Stimulated activated effector memory CD8-positive, alpha-beta T cell treated with anti-CD3 and anti-CD28 coated beads, Interleukin-12 subunit alpha, Interleukin-12 subunit beta, amount 100 ng/mL, for 72 hours (primary cell): Measurements from ENCODE around the gene CCDC106.

Experiments
- ATAC-seq: fragments of 150-1000 bp; cut with Tn5 transposase; 2 replicates; pipeline ENCODE4 v1.10.0; 2021
- DNase-seq, 2 donors: peaks; one replicate each; pipeline ENCODE4 v3.0.0; 2021 to 2022; ENCODE audit warnings: low spot score in 2 of 2
- H3K27ac Mint-ChIP-seq: one replicate; pipeline ENCODE4 v1.8.0; 2022; ENCODE audit warnings: mild to moderate bottlenecking, mixed read lengths
- H3K36me3 Mint-ChIP-seq: one replicate; pipeline ENCODE4 v1.8.0; 2022; ENCODE audit warnings: mild to moderate bottlenecking, mixed read lengths
- H3K4me1 Mint-ChIP-seq: one replicate; pipeline ENCODE4 v1.8.0; 2022; ENCODE audit warnings: mixed read lengths
- H3K4me3 Mint-ChIP-seq: one replicate; pipeline ENCODE4 v1.8.0; 2022; ENCODE audit warnings: mild to moderate bottlenecking, mixed read lengths
- H3K9me3 Mint-ChIP-seq: one replicate; pipeline ENCODE4 v1.8.0; 2022; ENCODE audit warnings: mixed read lengths

CCDC106 gene

DNA sequence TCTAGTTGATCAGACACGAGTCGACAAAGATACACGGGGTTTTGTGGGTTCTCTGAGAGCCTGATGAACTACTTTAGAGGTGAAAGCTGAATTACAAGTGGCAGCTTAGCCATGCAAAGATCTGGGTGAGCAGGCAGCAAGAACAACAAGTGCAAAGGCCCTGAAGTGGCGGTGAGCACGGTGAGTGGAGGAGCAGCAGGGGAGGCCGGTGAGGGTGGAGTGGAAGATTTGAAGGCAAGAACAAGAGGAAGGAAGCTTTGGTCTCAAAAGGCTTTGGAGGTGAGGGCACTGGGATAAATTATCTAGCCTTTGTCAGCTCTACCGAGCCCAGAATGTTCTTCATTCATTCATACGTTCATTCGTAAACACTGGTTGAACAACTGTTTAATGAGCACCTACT lies 41.2 kb upstream of the CCDC106 start:
- DNase-seq (no peak), ATAC-seq (no peak)
- Mint-ChIP-seq H3K4me3 (peak overlapping the region; percentile 91), H3K36me3 (peaks cover 40% of the 10 kb centered on the region), H3K27ac (peak overlapping the region; percentile 94), H3K4me1 (peaks cover 73% of the 10 kb centered on the region), H3K9me3 (no peaks in the 10 kb centered on the region)

DNA sequence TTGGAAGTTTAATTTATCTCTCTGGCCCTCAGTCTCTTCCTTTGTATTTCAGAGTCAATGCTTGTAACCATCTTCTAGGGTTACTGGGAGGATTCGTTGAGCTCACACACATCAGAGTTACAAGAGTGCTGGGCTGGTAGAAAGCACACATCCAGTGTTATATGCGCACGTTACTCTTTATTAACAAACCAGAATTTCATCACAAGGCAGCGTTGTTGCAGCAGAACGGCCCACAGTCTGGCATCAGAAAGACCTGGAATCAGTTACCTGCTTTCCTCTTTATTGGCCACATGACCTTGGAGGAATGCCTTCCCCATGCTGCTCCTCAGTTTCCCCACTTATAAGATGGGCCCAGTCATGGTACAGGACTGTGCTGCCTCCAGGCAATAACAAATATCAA lies 38.7 kb upstream of the CCDC106 start:
- H3K4me3 Mint-ChIP-seq, result no peak overlapping the region
- no peak overlapping the region for H3K27ac Mint-ChIP-seq
- no peak for DNase-seq
- no peaks in the 10 kb centered on the region for H3K9me3 Mint-ChIP-seq
- H3K4me1 Mint-ChIP-seq, result peaks cover 75% of the 10 kb centered on the region
- no peak for ATAC-seq
- H3K36me3 Mint-ChIP-seq, result peaks cover 37% of the 10 kb centered on the region

DNA sequence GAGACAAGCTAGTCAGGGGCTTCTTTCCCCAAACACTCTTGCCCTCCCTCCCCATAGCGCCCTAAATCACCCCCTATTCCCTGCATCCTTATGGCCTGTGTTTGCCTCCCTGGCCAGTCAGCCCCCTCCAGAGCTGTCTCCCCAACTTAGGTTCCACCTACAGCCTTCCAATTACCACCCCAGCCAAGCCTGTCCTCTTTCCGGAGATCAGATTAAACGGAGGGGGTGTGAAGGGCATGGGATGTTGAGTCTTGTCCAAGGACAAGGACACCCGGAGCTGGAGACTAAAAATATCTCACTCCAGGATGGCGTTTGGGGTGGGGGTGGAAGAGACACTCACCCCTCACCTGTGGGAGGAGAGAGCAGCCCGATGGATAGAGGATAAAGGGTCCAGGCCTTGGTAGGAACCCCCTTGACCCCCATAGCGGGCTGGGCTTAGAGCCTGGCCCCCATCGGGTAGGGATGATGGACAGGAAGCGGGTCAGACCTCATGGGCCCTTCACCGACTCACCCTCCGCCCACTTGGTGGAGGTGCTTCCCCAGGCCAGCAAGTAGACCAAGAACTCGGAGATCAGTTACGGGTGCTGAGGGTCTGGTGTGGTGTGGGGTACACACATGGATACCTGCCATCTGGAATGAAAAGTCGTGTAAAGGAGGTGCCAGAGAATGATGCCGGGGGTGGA lies 36.6 kb upstream of the CCDC106 start:
- no peak overlapping the region for H3K4me3 Mint-ChIP-seq
- DNase-seq, result no peak
- H3K4me1 Mint-ChIP-seq, result peaks cover 61% of the 10 kb centered on the region
- H3K36me3 Mint-ChIP-seq, result peaks cover 27% of the 10 kb centered on the region
- no peaks in the 10 kb centered on the region for H3K9me3 Mint-ChIP-seq
- ATAC-seq, result no peak
- peak overlapping the region; percentile 83 for H3K27ac Mint-ChIP-seq

DNA sequence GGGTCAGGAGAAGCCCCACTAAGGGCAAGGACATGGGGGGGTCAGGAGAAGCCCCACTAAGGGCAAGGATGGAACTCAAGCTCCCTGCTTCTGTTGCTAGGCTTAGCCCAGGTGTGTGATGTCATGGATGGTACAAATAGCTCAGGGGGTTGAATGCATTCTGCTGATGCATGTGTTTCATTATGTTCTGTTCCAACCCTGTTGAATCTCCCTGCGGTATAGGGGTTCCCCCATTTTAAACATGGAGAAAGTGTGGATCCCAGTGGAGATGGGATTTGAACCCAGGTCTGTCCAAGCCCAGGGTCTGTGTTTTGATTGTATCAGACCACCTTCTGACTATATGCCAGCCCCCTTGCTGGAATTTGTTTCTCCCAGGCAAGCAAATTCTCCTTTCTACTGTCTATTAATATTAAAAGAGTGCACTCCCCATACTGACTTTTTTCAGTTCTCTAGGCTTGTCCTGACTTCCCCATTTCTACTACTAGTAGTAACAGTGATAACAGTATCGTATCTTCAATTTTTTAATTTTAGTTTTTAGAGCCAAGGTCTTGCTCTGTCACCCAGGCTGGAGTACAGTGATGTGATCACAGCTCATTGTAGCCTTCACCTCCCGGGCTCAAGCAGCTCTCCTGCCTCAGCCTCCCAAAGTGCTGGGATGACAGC lies 35.9 kb upstream of the CCDC106 start:
- ATAC-seq (no peak), DNase-seq (no peak)
- Mint-ChIP-seq H3K4me1 (peaks cover 54% of the 10 kb centered on the region), H3K27ac (peak overlapping the region; percentile 83), H3K4me3 (no peak overlapping the region), H3K9me3 (no peaks in the 10 kb centered on the region), H3K36me3 (peaks cover 27% of the 10 kb centered on the region)

DNA sequence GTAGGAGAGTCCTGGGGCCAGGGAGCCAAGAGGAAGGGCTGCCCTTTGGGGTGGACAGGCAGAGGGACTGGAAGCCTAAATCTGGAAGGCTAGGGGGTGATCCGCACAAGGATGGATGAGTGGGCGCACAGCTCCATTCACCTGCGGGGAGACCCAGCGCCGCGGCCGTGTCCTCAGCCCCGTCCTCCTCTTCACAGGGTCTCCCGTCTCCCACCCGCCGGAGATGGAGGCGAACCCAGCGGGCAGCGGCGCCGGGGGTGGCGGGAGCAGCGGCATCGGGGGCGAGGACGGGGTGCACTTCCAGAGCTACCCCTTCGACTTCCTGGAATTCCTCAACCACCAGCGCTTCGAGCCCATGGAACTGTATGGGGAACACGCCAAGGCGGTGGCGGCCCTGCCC lies 34.6 kb upstream of the CCDC106 start:
- peak overlapping the region; percentile 83 for H3K27ac Mint-ChIP-seq
- no peak for ATAC-seq
- no peaks in the 10 kb centered on the region for H3K9me3 Mint-ChIP-seq

DNA sequence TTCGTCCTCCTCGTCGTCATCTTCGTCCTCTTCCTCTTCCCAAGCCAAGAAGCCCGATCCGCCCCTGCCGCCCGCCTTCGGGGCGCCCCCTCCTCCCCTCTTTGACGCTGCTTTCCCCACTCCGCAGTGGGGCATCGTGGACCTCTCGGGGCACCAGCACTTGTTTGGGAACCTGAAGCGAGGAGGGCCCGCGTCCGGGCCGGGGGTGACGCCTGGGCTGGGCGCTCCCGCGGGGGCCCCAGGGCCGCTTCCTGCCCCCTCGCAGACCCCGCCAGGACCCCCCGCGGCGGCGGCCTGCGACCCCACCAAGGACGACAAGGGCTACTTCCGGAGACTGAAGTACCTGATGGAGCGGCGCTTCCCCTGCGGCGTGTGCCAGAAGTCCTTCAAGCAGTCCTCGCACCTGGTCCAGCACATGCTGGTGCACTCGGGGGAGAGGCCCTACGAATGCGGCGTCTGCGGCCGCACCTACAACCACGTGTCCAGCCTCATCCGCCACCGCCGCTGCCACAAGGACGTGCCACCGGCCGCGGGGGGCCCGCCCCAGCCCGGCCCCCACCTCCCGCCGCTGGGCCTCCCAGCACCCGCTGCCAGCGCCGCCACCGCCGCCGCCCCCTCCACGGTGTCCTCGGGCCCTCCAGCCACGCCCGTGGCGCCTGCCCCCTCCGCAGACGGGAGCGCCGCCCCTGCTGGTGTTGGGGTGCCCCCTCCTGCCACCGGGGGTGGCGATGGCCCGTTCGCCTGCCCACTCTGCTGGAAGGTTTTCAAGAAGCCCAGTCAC lies 33.9 kb upstream of the CCDC106 start:
- DNase-seq (no peak), ATAC-seq (no peak)
- no peak overlapping the region for H3K27ac Mint-ChIP-seq
- H3K4me3 Mint-ChIP-seq, result no peak overlapping the region
- H3K4me1 Mint-ChIP-seq, result peaks cover 38% of the 10 kb centered on the region
- no peaks in the 10 kb centered on the region for H3K9me3 Mint-ChIP-seq
- H3K36me3 Mint-ChIP-seq, result peaks cover 38% of the 10 kb centered on the region

More for the DNA sequence above, 34.6 kb upstream of the CCDC106 start:
- Mint-ChIP-seq H3K36me3 (peaks cover 36% of the 10 kb centered on the region), H3K4me3 (no peak overlapping the region), H3K4me1 (peaks cover 42% of the 10 kb centered on the region)
- DNase-seq, result no peak

DNA sequence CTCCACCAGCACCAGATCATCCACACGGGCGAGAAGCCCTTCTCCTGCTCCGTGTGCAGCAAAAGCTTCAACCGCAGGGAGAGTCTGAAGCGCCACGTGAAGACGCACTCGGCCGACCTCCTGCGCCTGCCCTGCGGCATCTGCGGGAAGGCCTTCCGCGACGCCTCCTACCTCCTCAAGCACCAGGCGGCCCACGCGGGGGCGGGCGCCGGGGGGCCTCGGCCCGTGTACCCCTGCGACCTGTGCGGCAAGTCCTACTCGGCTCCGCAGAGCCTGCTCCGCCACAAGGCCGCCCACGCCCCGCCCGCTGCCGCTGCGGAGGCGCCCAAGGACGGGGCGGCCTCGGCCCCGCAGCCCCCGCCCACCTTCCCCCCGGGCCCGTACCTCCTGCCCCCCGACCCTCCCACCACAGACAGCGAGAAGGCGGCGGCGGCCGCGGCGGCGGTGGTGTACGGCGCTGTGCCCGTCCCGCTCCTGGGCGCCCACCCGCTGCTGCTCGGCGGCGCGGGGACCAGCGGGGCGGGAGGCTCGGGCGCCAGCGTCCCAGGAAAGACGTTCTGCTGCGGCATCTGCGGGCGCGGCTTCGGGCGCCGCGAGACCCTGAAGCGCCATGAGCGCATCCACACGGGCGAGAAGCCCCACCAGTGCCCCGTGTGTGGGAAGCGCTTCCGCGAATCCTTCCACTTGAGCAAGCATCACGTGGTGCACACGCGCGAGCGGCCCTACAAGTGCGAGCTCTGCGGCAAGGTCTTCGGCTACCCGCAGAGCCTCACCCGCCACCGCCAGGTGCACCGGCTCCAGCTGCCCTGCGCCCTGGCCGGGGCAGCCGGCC lies 33.1 kb upstream of the CCDC106 start:
- no peaks in the 10 kb centered on the region for H3K9me3 Mint-ChIP-seq
- ATAC-seq (no peak), DNase-seq (no peak)
- peaks cover 31% of the 10 kb centered on the region for H3K4me1 Mint-ChIP-seq
- H3K4me3 Mint-ChIP-seq, result no peak overlapping the region
- H3K36me3 Mint-ChIP-seq, result peaks cover 36% of the 10 kb centered on the region
- H3K27ac Mint-ChIP-seq, result no peak overlapping the region

DNA sequence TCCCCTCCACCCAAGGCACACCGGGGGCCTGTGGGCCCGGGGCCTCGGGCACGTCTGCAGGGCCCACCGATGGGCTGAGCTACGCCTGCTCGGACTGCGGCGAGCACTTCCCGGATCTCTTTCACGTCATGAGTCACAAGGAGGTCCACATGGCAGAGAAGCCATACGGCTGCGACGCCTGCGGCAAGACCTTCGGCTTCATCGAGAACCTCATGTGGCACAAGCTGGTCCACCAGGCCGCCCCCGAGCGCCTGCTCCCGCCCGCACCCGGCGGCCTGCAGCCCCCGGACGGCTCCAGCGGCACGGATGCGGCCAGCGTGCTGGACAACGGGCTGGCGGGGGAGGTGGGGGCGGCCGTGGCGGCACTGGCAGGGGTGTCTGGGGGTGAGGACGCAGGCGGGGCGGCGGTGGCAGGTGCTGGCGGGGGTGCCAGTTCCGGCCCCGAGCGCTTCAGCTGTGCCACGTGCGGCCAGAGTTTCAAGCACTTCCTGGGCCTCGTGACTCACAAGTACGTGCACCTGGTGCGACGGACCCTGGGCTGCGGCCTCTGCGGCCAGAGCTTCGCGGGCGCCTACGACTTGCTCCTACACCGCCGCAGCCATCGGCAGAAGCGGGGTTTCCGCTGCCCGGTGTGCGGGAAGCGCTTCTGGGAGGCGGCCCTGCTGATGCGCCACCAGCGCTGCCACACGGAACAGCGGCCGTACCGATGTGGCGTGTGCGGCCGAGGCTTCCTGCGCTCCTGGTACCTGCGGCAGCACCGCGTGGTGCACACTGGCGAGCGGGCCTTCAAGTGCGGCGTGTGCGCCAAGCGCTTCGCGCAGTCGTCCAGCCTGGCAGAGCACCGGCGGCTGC lies 32.2 kb upstream of the CCDC106 start:
- Mint-ChIP-seq H3K4me1 (peaks cover 24% of the 10 kb centered on the region), H3K4me3 (no peak overlapping the region), H3K36me3 (peaks cover 41% of the 10 kb centered on the region), H3K9me3 (no peaks in the 10 kb centered on the region), H3K27ac (no peak overlapping the region)
- DNase-seq (no peak), ATAC-seq (no peak)

DNA sequence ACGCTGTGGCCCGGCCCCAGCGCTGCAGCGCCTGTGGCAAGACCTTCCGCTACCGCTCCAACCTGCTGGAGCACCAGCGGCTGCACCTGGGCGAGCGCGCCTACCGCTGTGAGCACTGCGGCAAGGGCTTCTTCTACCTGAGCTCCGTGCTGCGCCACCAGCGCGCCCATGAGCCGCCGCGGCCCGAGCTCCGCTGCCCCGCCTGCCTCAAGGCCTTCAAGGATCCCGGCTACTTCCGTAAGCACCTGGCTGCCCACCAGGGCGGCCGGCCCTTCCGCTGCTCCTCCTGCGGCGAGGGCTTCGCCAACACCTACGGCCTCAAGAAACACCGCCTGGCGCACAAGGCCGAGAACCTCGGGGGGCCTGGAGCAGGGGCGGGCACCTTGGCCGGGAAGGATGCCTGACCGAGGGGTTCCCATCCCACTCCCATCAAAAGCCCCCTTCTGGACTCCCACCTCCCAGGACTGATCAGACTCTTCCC lies 31.6 kb upstream of the CCDC106 start:
- Mint-ChIP-seq H3K27ac (no peak overlapping the region), H3K9me3 (no peaks in the 10 kb centered on the region), H3K36me3 (peaks cover 43% of the 10 kb centered on the region), H3K4me1 (peaks cover 17% of the 10 kb centered on the region), H3K4me3 (no peak overlapping the region)
- no peak for DNase-seq
- no peak for ATAC-seq

DNA sequence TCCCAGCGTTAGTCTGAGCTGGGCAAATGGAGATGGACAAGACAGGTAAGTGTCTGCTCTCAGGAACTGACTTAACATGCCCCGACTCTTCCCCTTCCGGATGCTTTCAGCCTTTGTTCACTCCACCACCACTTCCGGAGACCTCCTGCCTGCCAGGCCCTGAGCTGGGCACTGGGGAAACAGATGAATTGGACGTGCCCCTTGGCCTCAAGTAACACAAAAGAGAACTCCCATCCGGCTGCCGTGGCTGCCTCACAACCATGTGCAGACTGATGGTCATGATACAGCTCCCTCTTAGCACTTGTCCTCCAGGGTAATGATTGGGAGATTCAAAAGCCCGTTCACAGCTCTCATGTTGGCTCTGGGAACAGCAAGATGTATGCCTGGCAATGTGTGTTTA lies 30.6 kb upstream of the CCDC106 start:
- DNase-seq (no peak), ATAC-seq (no peak)
- no peak overlapping the region for H3K4me3 Mint-ChIP-seq
- H3K27ac Mint-ChIP-seq, result no peak overlapping the region
- peaks cover 43% of the 10 kb centered on the region for H3K36me3 Mint-ChIP-seq
- peaks cover 9% of the 10 kb centered on the region for H3K4me1 Mint-ChIP-seq
- no peaks in the 10 kb centered on the region for H3K9me3 Mint-ChIP-seq

DNA sequence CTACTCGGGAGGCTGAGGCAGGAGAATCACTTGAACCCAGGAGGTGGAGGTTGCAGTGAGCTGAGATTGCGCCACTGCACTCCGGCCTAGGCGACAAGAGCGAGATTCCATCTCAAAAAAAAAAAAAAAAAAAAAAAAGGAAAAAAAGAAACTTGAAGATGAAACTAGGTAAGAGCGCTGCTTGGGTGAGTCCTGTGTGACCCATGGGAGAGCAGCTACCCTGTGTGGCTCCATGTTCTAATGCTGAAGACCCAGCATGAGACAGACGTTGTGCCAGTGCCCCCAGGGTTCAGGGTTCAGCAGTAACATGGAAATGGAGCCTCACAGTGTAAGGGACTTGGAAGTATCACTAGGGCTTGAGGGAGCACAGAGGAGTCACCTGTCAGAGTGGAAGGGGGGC lies 29.6 kb upstream of the CCDC106 start:
- Mint-ChIP-seq H3K36me3 (peaks cover 43% of the 10 kb centered on the region), H3K9me3 (no peaks in the 10 kb centered on the region), H3K4me1 (peaks cover 2% of the 10 kb centered on the region), H3K4me3 (no peak overlapping the region), H3K27ac (no peak overlapping the region)
- DNase-seq, result no peak
- no peak for ATAC-seq

DNA sequence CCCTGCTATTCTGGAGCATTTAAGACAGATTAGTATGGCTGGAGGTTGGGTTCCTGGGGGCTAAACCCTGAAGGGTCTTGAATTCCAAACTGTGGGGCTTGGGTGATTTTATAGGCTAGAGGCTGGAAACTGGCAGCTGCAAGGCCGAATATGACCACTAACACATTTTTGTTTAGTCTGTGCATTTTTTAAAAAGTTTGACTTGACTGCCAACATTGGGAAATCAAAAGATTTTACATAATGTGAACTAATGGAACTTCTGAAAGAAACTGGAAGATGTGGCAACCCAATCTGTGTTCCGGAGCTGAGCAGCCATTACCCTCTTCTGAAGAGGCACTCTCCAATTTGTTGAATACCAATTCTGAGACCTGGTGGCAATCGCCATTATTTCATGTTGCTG lies 28.7 kb upstream of the CCDC106 start:
- Mint-ChIP-seq H3K4me1 (peaks cover 10% of the 10 kb centered on the region), H3K4me3 (no peak overlapping the region), H3K36me3 (peaks cover 50% of the 10 kb centered on the region), H3K9me3 (no peaks in the 10 kb centered on the region), H3K27ac (no peak overlapping the region)
- no peak for DNase-seq
- ATAC-seq, result no peak

DNA sequence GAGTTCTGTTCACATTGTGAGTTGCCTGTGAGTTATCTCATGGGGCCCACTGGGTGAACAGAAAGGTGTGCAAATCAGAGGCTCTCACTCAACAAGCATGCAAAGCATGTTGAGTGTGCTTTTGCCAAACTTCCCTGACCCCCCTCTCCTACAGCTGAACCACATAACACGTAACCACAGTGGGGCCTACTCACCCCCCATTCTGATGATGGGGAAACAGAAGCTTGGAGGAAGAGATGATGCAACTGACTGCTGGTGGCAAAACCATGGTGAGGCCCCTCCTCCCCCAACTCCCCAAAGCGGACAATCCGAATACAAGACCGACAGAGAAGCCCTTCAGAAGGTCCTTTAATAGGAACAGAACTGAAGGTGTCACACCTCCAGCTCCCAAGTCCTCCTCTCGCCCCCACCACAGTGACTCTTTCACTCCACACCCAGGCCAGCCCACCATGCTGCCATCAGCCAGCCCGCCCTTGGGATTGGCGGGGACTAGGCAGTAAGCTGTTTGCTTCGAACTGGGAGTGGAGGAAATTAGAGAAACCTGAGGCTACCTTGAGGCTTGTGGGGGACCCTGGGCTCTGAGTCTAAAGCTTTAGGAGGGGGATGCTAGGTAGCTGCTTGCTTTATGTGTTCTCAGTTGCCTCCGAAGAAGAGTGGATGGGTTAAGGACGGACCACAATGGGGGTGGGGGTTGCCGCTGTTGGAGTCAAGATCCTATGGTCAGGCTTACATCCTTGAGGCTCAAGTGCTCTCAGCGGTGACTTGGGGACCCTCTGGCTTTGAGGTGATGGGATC lies 27.4 kb upstream of the CCDC106 start:
- Mint-ChIP-seq H3K4me1 (peaks cover 19% of the 10 kb centered on the region), H3K27ac (peak overlapping the region; percentile 43), H3K36me3 (peaks cover 55% of the 10 kb centered on the region), H3K9me3 (no peaks in the 10 kb centered on the region), H3K4me3 (no peak overlapping the region)
- DNase-seq (no peak), ATAC-seq (peak; percentile 4)
